HG02943 (cell line): ENCODE data around the gene COX4I1.
"Not testable (repeated sequence)": the region's sequence is repeated elsewhere in the genome, so short reads cannot be mapped to it uniquely, and the experiment has no call there.

Experiments used
- ATAC-seq: cut with Tn5 transposase; IDR thresholded peaks from one replicate; pipeline ENCODE4 v1.9.1; 2021; ENCODE audit warnings: mild to moderate bottlenecking, low read depth, moderate library complexity; ENCODE audit not compliant: unreplicated experiment

Gene COX4I1

DNA sequence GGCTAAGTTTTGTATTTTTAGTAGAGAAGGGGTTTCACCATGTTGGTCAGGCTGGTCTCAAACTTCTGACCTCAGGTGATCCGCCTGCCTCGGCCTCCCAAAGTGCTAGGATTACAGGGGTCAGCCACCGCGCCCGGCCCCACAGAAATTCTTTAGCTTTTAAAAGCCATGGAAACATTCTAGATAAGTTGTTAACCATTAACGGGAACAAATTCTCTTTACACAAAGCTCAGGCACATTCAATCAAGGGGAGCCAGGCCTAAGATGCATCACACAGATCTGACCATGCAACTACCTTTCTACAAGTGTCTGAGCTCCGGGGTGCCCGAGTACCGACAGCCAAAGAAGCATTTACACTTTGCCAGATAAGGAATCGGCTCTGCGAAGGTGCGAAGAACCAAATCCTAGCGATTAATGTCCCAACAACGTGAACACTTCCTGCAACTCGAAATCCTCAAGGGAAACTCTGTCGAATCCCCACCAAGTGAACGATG, 1.2 kb upstream of the COX4I1 start:
- no peak for ATAC-seq

DNA sequence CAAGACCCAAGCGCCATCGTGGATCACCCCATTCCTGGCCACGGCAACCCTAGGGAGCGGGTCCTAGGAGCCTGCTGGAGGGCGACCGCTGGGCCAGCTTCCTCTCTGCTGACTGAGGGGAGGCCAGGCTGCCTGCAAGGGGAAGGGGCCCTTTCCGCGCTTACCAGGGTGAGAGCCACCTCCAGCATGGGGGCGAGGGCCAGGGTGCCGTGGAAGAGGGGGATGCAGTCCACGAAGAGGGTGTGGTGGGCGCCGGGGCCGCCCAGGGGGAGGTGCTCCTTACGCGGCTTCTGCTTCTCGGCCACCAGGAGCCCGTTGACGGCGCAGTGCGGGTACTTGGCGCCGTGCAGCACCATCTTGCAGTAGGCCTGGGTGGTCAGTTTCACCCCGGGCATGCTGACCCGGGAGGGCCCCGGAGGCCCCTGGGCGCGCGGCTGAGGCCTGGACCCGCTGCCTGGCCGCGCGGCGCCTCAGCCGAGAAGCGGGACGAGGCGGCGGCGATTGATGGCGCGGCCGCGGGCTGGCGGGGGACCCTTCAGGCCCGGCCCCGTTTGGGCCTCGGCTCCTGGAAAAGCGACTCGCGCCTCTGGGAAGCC, 496 bp upstream of the COX4I1 start:
- peak; percentile 10 for ATAC-seq

DNA sequence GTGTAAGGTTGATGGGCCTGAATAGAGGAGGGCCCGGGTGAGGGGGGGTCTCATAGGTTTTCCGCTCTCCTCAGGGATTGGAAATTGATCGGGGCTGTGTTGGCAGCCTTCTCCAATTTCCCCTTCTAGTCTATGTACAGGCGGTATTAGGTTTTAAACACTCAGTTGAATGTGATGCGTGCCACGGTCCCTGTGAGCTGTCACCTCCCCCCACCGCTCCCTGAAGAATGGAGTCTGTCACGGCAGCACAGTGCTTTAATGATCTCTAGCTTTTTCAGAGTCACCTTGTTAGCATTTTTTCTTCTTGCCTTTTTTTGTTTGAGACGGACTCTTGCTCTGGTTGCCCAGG, 800 bp downstream of the COX4I1 start:
- no peak for ATAC-seq

DNA sequence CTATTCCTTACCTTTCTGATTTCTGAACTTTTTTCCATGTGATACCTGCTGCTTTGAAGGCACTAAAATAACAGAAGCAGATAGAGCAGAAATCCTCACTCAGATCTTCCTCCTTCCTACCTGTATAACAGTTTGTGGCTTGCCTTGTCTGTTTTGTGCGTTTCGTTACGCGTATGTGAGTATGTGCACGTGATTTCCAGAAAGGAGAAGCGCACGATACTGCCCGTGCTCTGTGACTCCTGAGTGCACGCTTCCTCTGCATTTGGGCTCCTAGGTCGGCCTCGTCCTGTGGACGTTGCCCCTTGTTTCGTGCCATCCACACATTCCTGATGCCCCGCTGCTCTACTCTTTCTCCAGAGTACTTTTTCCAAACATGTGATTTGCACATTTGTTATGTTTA, 4.1 kb downstream of the COX4I1 start:
- ATAC-seq: no peak

DNA sequence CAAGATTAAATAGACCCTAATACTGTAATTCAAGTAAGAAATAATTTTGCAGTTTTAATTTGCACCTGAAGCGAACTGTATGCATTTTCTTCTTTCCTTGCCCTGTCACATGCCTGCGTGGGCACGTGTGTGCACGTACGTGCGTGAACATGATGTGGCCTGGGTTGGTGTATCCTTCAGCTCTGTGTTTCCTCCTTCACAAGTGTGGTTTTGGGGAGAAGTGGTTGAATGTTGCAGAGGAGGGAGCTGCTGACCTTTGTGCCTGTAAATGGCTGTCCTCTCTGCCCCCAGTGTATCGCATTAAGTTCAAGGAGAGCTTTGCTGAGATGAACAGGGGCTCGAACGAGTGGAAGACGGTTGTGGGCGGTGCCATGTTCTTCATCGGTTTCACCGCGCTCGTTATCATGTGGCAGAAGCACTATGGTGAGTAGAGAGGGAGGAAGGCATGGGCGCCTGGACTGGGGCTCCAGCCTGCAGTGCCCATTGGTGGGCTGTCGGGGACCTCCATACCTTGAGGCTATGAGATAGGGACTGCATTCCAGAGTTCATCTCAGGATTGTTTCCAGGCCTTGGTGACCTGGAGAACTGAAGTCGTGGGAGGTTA, 6.0 kb downstream of the COX4I1 start:
- no peak for ATAC-seq

DNA sequence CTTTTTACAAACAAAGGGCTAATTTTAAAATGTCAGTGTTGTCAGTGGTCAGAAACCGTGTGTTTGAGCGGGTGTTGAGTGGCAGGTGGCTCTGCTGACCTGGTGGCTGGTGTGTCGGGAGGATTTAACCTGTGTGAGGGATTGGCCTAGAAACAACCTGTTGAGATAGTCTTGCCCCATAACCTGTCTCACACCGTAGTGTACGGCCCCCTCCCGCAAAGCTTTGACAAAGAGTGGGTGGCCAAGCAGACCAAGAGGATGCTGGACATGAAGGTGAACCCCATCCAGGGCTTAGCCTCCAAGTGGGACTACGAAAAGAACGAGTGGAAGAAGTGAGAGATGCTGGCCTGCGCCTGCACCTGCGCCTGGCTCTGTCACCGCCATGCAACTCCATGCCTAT, 7.0 kb downstream of the COX4I1 start:
- ATAC-seq: no peak

DNA sequence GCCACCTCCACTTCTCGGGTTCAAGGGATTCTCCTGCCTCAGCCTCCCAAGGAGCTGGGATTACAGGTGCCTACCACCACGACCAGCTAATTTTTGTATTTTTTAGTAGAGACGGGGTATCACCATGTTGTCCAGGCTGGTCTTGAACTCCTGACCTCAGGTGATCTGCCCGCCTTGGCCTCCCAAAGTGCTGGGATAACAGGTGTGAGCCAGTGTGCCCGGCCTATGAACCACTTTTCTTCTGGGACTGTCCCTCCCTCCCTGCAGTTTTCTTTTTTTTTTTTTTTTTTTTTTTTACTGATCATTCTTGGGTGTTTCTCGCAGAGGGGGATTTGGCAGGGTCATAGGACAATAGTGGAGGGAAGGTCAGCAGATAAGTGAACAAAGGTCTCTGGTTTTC, 7.8 kb downstream of the COX4I1 start:
- ATAC-seq: not testable (repeated sequence)

DNA sequence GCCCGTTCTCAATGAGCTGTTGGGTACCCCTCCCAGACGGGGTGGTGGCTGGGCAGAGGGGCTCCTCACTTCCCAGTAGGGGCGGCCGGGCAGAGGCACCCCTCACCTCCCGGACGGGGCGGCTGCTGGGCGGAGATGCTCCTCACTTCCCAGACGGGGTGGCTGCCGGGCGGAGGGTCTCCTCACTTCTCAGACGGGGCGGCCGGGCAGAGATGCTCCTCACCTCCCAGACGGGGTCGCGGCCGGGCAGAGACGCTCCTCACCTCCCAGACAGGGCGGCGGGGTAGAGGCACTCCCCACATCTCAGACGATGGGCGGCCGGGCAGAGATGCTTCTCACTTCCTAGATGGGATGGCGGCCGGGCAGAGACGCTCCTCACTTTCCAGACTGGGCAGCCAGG, 8.6 kb downstream of the COX4I1 start:
- not testable (repeated sequence) for ATAC-seq

DNA sequence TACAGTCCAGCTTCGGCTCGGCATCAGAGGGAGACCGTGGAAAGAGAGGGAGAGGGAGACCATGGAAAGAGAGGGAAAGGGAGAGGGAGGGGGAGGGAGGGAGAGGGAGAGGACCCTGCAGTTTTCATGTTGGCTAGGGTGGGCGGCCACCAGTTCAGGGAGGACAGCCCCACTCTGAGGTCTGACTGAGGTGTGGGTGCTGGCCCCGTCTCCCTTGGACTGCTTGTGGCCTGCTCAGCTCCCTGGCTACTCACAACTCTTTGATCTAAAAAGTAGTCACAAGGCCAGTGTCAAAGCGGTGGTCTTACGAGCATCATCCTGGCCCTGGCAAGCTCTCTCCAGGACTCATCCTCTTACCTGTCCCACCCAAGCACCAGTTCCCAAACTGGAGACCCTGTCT, 9.4 kb downstream of the COX4I1 start:
- no peak for ATAC-seq

DNA sequence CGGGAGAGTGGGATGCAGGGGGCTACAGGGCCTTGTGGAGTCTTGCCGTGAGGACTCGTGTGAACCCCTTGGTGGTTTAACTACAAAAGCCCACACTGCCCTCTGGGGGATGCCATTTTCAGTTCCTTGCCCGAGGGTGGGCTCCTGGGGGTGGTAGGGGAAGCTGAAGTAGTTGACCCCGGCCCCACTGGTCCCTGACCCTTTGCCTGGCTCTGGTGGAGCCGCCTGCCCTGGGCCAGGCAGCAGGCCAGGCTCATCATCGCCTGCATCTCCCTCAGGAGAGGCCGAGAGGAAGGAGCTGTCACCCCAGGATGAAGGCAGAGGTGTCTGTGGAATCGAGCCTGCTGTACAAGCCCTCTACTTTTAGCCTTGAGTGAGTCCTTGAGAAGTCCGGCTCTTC, 10.2 kb downstream of the COX4I1 start:
- no peak for ATAC-seq

DNA sequence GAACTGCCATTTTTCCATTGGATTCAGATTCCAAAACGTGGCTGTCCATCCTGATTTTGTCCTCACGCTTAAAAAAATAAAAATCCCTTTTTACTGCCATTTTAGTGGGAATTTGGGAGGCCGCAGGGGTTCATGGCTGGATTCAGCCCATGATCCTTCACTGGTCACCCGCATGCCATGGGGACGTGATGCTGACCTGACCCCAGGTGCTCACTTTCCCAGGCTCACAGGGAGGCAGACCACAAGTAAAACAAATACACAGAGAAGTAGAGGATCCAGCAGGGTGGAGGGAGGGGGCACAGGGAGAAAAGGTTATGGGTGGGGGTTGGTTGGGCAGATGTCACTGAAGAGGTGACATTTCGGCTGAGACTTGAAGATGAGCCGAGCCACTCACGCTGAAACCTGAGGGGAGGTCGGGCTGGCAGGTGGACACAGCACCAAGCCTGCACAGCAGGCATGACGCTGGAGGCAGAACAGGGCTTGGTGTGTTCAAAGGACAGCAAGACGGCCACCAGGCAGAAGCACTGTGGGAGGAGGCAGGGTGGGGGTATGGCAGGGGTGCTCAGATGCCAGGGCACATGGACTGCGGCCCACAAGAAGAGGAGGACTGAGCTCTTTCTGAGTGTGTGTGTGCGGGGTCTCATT, 10.7 kb downstream of the COX4I1 start:
- ATAC-seq: no peak

DNA sequence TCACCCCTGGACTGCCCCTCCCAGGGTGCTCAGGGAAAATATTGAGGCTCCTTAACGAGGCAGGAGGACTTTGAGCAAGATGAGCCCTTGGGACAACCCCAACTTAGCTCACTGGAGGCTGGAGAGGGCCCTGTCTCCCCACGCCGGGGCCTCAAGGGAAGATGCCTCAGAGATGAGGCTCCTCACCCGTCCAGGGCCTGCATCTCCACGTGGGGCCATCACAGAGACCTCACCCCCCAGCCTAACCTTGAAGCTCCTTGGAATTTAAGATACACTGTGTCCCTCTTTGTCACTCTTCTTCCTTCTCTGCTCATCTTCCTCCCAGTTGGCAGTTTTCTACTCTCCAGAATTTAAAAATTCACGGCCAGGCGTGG, 11.2 kb downstream of the COX4I1 start:
- no peak for ATAC-seq

DNA sequence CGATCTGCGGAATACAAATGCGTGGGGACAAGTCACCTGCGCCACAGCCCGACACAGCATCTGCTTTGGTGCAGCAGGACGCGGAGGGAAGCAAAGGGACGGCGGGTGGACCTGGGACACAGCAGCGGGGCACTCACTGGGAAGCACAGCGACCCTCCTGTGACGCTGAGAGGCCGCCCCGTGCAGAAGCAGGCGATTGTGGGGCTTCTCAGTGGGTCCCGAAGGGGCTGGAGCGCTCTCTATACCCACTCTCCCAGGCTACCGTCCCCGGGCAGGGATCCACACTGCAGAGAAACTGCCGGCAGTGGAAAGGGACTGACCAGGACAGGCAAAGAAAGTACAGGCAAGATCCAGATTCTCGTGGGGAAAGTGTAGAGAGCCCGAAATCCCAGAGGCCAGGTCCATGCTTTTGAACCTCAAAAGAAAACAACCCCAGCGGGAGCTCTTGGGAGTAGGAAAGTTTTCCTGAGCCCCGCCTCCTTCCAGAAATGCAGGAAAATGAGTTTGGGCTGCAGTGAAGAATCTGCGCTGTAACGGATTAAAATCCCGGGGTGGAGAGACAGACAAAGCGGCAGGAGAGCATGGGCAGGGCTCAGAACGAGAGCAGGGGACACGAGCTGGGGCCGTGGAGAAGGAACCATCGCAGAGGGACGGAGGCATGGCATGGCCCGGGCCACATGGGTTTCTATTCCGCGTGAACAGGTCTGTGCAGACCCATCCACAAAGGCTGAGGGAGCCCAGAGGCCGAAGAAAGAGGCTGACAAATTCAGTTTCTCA, 12.7 kb downstream of the COX4I1 start:
- no peak for ATAC-seq

DNA sequence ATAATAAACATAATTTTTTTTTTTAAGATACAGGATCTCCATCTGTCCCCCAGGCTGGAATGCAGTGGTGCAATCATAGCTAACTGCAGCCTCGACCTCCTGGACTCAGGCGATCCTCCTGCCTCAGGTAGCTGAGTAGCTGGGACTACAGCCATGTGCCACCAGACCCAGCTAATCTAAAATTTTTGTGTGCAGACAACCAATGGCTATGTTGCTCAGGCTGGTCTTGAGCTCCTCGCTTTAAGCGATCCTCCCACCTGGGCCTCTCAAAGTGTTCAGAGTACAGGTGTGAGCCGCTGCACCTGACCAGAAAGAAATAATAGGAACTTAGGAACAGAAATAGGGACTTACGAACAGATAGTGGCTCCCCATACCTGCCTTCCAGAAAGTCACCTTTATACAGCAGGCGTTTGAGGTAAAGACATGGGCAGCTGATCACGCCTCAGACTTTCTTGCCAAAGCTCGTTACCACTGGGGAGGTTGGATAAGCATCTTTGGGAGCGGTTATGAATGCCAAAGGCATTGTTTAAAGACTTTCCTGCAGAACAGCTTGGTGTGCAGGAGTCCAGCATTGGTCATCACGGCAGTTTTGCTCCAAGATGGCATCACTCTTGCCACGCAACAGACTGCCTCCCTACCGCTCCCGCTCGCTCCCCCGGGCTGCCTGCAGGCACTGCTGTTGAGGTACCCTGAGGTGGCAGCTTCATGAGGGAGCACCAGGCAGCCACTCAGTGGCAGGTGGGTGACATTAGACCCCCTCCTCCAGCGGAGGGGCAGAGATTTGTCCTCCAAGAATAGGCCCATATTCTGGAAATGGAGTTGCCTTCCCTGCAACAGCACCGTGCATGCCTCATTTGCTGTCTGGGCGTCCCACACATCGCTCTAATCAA, 13.6 kb downstream of the COX4I1 start:
- ATAC-seq: no peak

DNA sequence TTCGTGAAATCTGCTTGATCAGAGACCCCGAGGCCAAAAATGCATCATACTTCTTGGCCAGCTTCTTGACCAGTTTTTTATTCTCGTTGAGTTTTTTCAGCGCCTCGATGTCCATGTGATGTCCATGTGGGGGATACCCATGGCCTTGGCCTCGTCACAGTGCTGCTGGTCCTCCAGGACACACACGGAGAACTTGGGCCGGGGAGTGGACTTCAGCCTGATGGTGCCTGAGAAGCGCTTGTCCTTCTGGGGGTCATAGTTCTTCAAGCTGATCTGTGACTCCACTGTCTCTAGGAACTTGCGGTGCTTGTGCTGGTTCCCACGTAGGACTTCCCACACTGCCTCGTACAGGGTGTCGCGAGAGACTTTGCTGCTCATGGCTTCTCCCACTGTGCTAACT, 16.7 kb downstream of the COX4I1 start:
- no peak for ATAC-seq

DNA sequence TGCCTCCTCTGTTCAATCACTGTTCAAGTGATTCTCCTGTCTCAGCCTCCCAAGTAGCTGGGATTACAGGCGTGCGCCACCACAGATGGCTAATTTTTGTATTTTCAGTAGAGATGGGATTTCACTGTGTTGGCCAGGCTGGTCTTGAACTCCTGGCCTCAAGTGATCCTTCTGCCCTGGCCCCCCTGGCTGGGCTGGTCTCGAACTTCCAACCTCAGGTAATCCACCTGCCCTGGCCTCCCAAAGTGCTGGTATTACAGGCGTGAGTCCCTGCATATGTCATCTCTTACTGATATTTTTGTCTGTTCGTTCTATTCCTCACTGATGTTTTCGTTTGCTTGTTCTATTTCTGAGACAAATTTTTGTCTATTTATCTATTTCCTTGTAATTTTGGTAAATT, 17.7 kb downstream of the COX4I1 start:
- ATAC-seq: not testable (repeated sequence)

DNA sequence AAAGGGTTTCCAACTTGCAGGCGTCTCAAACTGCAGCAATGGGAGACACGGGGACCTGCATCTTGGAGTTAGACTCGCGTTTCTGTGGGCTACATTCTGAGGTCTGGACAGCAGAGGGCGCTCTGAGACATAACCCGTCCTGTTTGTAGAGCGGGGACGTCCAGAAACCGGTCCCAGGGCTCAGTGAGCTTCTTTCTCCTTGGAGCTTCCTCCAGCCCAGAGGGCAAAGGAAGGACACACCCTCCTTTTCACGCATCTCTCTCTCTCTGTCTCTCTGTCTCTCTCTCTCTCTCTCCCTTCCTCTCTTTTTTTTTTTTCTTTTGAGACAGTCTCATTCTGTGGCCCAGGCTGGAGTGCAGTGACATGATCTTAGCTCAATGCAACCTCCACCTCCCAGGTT, 19.8 kb downstream of the COX4I1 start:
- ATAC-seq: no peak

DNA sequence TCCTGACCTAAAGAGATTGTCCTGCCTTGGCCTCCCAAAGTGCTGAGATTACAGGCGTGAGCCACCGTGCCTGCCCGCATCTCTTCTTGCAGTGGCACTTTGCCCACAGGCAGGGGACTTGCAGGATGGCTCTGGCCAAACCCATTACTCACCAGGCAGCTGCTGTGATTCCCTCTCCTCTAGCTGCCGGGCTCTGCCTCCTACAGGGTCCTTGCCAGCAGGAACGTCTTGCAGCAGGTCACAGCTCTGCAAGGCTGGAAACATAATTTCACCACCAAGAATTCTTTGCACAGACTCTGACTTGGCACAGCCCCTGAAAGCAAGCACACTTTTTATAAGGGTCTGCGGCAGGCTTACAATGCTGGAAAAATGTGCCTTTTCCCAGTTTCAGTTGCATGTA, 20.3 kb downstream of the COX4I1 start:
- no peak for ATAC-seq

DNA sequence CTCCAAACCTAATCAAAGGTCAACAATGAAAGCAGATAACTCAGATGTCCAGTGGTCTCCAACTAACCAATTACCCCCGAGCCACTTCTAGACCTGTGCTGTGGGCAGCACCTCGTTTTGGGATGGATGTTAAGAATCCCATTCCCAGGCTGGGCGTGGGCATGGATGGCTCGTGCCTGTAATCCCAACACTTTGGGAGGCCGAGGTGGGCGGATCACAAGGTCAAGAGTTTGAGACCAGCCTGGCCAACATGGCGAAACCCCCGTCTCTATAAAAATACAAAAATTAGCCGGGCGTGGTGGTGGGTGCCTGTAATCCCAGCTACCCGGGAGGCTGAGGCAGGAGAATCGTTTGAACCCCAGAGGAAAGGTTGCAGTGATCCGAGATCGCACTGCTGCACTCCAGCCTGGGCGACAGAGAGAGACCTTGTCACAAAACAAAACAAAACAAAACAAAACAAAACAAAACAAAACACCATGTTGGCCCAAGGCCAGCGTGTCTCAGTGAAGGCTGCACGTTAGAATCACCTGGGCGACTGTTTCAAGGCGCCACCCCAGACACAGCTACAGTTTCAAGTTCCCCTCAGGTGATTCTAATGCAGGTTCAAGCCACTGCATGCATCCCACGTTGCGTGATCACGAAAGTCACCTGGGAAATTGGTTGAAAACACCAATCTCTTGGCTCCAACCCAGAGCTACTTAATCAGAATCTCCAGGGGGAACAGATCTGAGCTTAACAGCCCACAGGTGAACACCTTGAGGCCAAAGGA, 21.3 kb downstream of the COX4I1 start:
- no peak for ATAC-seq
